22Rv1 (cell line): Measurements from ENCODE around the gene RAB6B.

Experiments
- CTCF ChIP-seq: fragments of 450-650 bp; IDR thresholded peaks from 2 replicates; pipeline ENCODE4 v1.5.1; 2017; ENCODE audit warnings: mild to moderate bottlenecking
- ZFX ChIP-seq: fragments of 450-650 bp; IDR thresholded peaks from 2 replicates; pipeline ENCODE4 v1.6.1; 2017; ENCODE audit warnings: antibody characterized with exemption, borderline replicate concordance

GRCh38 chr3:133835961-133836360, 59.7 kb downstream of the RAB6B start:
- TF ChIP-seq CTCF = no peak
- no peak for TF ChIP-seq ZFX
